ENCODE measurements around the gene RASSF4. TPM values are rescaled to one million over a fixed set of nuclear protein-coding genes. Genes with fewer than 3 reads are reported as not detected.

RASSF4 gene
- polyA plus RNA-seq, 3 donors from 2014 or later = 36.7 to 45.6 (median 38.0) TPM

DNA sequence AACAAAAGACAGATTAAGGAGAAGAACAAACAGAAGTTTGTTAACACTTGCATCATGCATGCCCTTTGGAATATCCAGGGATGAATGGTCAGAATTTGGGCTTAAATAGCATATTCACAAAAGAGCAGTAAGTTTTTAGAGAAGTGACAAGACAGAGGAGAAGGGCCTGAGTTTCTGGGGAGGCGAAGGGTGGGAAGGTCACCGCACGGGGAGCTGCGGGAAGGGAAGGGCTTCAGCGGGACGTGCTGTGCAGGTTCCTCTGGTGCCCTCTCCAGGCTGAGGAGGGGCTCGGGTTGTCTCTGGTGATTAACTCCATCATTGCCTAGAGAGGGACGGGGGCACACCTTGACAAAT, 30.7 kb downstream of the RASSF4 start:
- H3K27ac Mint-ChIP-seq = no peak overlapping the region
- H3K4me1 Mint-ChIP-seq = peaks cover 15 to 18% of the 10 kb centered on the region in 2 donors
- H3K27me3 Mint-ChIP-seq (ENCODE audit: low read depth in 3 of 3) = peaks cover 0 to 2% (median 0%) of the 10 kb centered on the region in 3 donors
- peaks cover 27 to 65% (median 35%) of the 10 kb centered on the region in 3 donors for H3K36me3 Mint-ChIP-seq
- H3K9me3 Mint-ChIP-seq = no peaks in the 10 kb centered on the region
- DNase-seq = no peak
- H3K4me3 Mint-ChIP-seq = no peak overlapping the region

DNA sequence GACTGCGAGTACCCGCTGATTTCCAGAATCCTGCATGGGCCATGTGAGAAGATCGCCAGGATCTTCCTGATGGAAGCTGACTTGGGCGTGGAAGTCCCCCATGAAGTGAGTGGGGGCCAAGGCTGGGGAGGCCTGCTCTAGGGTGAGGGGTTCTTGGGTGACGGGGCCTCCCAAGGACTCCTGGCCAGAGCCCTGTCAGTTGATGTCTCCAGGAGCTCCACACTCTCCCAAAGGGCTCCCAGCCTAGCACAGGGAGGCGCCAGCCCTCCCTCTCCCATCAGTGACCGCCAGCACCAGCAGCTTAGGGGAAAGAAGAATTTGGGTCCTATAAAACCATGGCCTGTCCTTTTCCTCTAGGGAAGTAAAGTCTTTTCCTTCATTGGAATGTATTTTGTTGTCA, 31.4 kb downstream of the RASSF4 start:
- H3K4me1 Mint-ChIP-seq = peaks cover 22 to 25% of the 10 kb centered on the region in 2 donors
- no peak overlapping the region for H3K4me3 Mint-ChIP-seq
- DNase-seq = no peak
- peaks cover 0 to 5% (median 2%) of the 10 kb centered on the region in 3 donors for H3K27me3 Mint-ChIP-seq (ENCODE audit: low read depth in 3 of 3)
- H3K27ac Mint-ChIP-seq = peak overlapping the region in 1 of 6 donors; percentile 7
- no peaks in the 10 kb centered on the region for H3K9me3 Mint-ChIP-seq
- peaks cover 22 to 58% (median 30%) of the 10 kb centered on the region in 3 donors for H3K36me3 Mint-ChIP-seq

DNA sequence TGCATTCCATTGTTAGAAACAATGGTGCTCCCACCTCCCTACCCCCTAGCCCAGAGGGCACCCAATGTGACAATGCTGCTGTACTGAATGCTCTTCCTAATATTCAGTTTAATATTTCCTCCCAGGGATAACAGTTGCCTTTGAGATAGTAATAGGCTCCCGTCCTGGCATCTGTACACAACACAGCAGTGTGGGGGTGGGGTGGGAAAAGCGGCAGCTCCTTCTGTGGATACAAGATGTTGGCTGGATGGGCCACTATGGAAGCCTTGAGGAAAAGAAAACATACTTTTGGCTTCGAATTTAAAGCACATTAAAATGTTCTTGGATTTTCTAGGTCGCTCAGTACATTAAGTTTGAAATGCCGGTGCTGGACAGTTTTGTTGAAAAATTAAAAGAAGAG, 32.0 kb downstream of the RASSF4 start:
- Mint-ChIP-seq H3K36me3 (peaks cover 16 to 52% (median 24%) of the 10 kb centered on the region in 3 donors), H3K27me3 (ENCODE audit: low read depth in 3 of 3) (peaks cover 0 to 5% (median 2%) of the 10 kb centered on the region in 3 donors), H3K4me3 (no peak overlapping the region), H3K4me1 (peaks cover 28 to 31% of the 10 kb centered on the region in 2 donors), H3K27ac (no peak overlapping the region), H3K9me3 (no peaks in the 10 kb centered on the region)
- DNase-seq = no peak

GRCh38 chr10:44992070-44992731, 32.6 kb downstream of the RASSF4 start:
- Mint-ChIP-seq H3K9me3 (no peaks in the 10 kb centered on the region), H3K4me3 (no peak overlapping the region), H3K4me1 (peaks cover 31 to 37% of the 10 kb centered on the region in 2 donors), H3K27ac (no peak overlapping the region), H3K27me3 (ENCODE audit: low read depth in 3 of 3) (peaks cover 0 to 7% (median 0%) of the 10 kb centered on the region in 3 donors), H3K36me3 (peaks cover 16 to 49% (median 20%) of the 10 kb centered on the region in 3 donors)
- DNase-seq = no peak

DNA sequence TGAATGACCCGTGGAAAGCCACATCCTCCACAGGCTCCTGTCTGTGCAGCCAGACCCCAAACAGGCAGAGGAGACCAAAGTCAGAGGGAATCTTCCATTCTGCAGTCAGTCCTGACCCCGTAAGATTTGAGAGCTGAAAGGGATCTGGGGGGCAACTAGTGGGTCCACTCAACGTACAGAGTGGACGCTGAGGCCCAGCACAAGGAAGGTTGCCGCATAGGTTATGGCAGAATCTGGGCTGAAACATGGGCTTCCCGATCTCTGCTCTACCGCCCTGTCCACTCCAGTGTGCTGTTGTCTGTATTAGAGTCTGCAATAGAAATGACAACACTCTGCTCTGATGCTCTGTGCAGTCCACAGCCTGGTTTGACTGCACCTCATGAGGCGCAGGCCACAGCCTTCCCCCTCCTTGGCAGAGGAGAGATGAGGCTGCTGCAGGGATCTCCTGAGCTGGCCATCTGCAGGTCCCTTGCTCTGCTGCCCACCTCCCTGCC, 33.2 kb downstream of the RASSF4 start:
- H3K4me3 Mint-ChIP-seq = no peak overlapping the region
- H3K27me3 Mint-ChIP-seq (ENCODE audit: low read depth in 3 of 3) = peaks cover 0 to 7% (median 0%) of the 10 kb centered on the region in 3 donors
- H3K4me1 Mint-ChIP-seq = peaks cover 31 to 39% of the 10 kb centered on the region in 2 donors
- H3K27ac Mint-ChIP-seq = no peak overlapping the region
- H3K9me3 Mint-ChIP-seq = no peaks in the 10 kb centered on the region
- no peak for DNase-seq
- H3K36me3 Mint-ChIP-seq = peaks cover 16 to 44% (median 20%) of the 10 kb centered on the region in 3 donors

GRCh38 chr10:44993226-44993921, 33.8 kb downstream of the RASSF4 start:
- peaks cover 13 to 40% (median 20%) of the 10 kb centered on the region in 3 donors for H3K36me3 Mint-ChIP-seq
- no peak overlapping the region for H3K4me3 Mint-ChIP-seq
- DNase-seq = no peak
- peaks cover 0 to 7% (median 0%) of the 10 kb centered on the region in 3 donors for H3K27me3 Mint-ChIP-seq (ENCODE audit: low read depth in 3 of 3)
- H3K9me3 Mint-ChIP-seq = no peaks in the 10 kb centered on the region
- H3K4me1 Mint-ChIP-seq = peaks cover 31 to 42% of the 10 kb centered on the region in 2 donors
- H3K27ac Mint-ChIP-seq = peak overlapping the region in 3 of 6 donors; percentile 14 to 51 (median 49)

- H3K4me1 Mint-ChIP-seq = peaks cover 31 to 42% of the 10 kb centered on the region in 2 donors
- no peaks in the 10 kb centered on the region for H3K9me3 Mint-ChIP-seq
- H3K36me3 Mint-ChIP-seq = peaks cover 9 to 33% (median 16%) of the 10 kb centered on the region in 3 donors
- H3K27me3 Mint-ChIP-seq (ENCODE audit: low read depth in 3 of 3) = peaks cover 0 to 7% (median 0%) of the 10 kb centered on the region in 3 donors
- no peak overlapping the region for H3K4me3 Mint-ChIP-seq
- H3K27ac Mint-ChIP-seq = peak overlapping the region in 4 of 6 donors; percentile 14 to 74 (median 50)
- DNase-seq = no peak
Measured at GRCh38 chr10:44993922-44994751, 34.5 kb downstream of the RASSF4 start.

DNA sequence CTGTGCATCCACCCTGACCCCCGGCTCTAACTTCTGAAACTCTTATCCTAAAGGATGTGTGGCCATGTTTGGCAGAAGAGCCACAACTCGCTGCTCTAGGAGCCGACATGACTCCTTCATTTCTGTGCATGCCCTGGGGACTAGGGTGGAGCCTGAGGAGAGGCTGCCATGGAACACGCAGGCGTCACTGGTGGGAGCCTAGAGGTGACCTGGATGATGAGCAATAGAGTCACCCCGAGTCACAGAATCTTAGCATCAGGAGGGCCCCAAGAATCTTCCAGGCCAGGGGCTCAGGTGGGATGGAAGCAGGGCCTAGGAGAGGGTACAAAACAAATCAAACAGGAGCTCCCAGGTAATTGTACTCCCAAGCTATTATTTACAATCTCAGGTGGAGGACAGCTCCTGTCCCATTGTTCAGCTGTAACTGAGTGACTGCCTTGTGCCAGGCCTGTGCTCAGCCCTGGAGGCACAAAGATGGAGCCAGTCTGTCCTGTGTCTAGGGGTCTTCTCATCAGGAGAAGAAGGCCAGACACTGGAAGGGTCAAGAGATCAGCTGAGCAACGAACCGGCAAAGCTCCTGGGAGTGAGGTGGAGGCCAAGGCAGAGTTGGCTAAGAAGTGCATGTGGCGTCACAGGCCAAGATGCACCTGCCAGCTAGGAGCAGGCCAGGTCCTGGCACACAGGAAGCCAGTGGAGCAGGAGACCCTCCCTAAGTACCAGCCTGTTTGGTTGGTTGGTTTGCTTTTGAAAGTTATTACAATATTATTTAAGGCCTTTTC, 35.3 kb downstream of the RASSF4 start:
- H3K27me3 Mint-ChIP-seq (ENCODE audit: low read depth in 3 of 3) = peaks cover 0 to 8% (median 0%) of the 10 kb centered on the region in 3 donors
- H3K27ac Mint-ChIP-seq = peak overlapping the region; percentile 46 to 74 (median 68)
- peak overlapping the region in 2 of 5 donors; percentile 18 to 38 for H3K4me3 Mint-ChIP-seq
- H3K9me3 Mint-ChIP-seq = no peaks in the 10 kb centered on the region
- H3K4me1 Mint-ChIP-seq = peaks cover 35 to 45% of the 10 kb centered on the region in 2 donors
- DNase-seq = no peak
- peaks cover 8 to 25% (median 15%) of the 10 kb centered on the region in 3 donors for H3K36me3 Mint-ChIP-seq

- Mint-ChIP-seq H3K4me3 (peak overlapping the region in 4 of 5 donors; percentile 1 to 54 (median 28)), H3K27ac (peak overlapping the region; percentile 46 to 81 (median 72)), H3K36me3 (peaks cover 4 to 19% (median 10%) of the 10 kb centered on the region in 3 donors), H3K4me1 (peaks cover 41 to 51% of the 10 kb centered on the region in 2 donors), H3K27me3 (ENCODE audit: low read depth in 3 of 3) (peaks cover 1 to 8% (median 3%) of the 10 kb centered on the region in 3 donors), H3K9me3 (no peaks in the 10 kb centered on the region)
- DNase-seq = peak in 2 of 3 donors; percentile 22 to 23
Measured at GRCh38 chr10:44995581-44995913, 35.9 kb downstream of the RASSF4 start.

GRCh38 chr10:44995914-44996669, 36.5 kb downstream of the RASSF4 start:
- peaks cover 45 to 53% of the 10 kb centered on the region in 2 donors for H3K4me1 Mint-ChIP-seq
- H3K27me3 Mint-ChIP-seq (ENCODE audit: low read depth in 3 of 3) = peaks cover 2 to 8% (median 4%) of the 10 kb centered on the region in 3 donors
- peak overlapping the region in 4 of 5 donors; percentile 1 to 54 (median 28) for H3K4me3 Mint-ChIP-seq
- no peak for DNase-seq
- H3K27ac Mint-ChIP-seq = peak overlapping the region; percentile 46 to 81 (median 72)
- peaks cover 4 to 15% (median 7%) of the 10 kb centered on the region in 3 donors for H3K36me3 Mint-ChIP-seq
- no peaks in the 10 kb centered on the region for H3K9me3 Mint-ChIP-seq

DNA sequence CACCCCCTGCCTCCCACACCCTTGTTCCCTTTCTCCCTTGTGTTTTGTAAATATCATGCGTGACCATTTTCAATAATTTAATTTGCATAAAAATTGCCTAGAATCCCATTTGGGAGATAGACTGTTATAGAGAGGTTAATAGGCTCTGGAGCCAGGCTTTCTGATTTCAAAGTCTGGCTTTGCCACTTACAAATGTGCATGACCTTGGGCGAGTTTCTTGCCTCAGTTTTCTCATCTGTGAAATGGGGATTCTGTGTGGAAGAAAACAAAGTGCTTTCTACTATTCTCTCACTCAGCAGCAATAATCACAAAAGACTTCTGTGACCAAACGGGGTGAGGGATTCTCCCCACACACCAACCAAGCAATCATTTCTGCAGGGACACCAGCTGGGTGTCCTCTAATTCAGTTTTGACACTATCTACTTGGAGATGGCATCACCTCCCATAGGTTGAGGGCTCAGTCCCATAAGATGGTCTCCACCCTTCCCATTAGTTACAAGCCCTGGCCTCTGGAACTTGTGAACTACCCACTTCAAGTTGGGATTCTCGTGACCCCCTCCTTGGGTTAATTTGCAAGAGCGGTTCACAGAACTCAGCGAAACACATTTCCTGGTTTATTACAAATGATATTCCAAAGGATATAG, 37.6 kb downstream of the RASSF4 start:
- H3K27ac Mint-ChIP-seq = peak overlapping the region in 1 of 6 donors; percentile 35
- peaks cover 56 to 60% of the 10 kb centered on the region in 2 donors for H3K4me1 Mint-ChIP-seq
- no peak overlapping the region for H3K4me3 Mint-ChIP-seq
- no peaks in the 10 kb centered on the region for H3K9me3 Mint-ChIP-seq
- peaks cover 2 to 8% (median 4%) of the 10 kb centered on the region in 3 donors for H3K27me3 Mint-ChIP-seq (ENCODE audit: low read depth in 3 of 3)
- no peak for DNase-seq
- H3K36me3 Mint-ChIP-seq = peaks cover 0 to 9% (median 3%) of the 10 kb centered on the region in 3 donors

- Mint-ChIP-seq H3K27ac (no peak overlapping the region), H3K36me3 (peaks cover 0 to 10% (median under 1%) of the 10 kb centered on the region in 3 donors), H3K27me3 (ENCODE audit: low read depth in 3 of 3) (peaks cover 2 to 8% (median 4%) of the 10 kb centered on the region in 3 donors), H3K4me3 (no peak overlapping the region), H3K4me1 (peaks cover 66 to 69% of the 10 kb centered on the region in 2 donors), H3K9me3 (no peaks in the 10 kb centered on the region)
- no peak for DNase-seq
Measured at GRCh38 chr10:44998146-44998631, 38.6 kb downstream of the RASSF4 start.

All from immature natural killer cell (primary cell).